ENCODE data around the gene CERK. TPM values are rescaled to one million over a fixed set of nuclear protein-coding genes. Genes with fewer than 3 reads are reported as not detected.

CERK gene
- polyA plus RNA-seq, 1 of the 3 experiments (the other 2 are of a cell fraction): 32.6 TPM

GRCh38 chr22:46774980-46775849 is 37.2 kb upstream of the CERK start:
- no peak for DNase-seq
- Histone ChIP-seq H3K9me2 (no peaks in the 10 kb centered on the region), H3K79me2 (ENCODE audit: insufficient read depth) (peaks cover 73% of the 10 kb centered on the region), H4K20me1 (ENCODE audit: insufficient read depth) (peaks cover 51% of the 10 kb centered on the region), H2AFZ (ENCODE audit: low read depth) (no peak overlapping the region), H3K4me2 (no peak overlapping the region), H3F3A (replicated peaks; ENCODE audit: insufficient read depth) (no peaks in the 10 kb centered on the region), H3K9me3 (no peaks in the 10 kb centered on the region), H3K4me1 (ENCODE audit: control insufficient read depth in 1 of 2, insufficient read depth in 2 of 2, low read depth in 1 of 2, low read length in 1 of 2) (peaks cover 2 to 4% of the 10 kb centered on the region in 2 experiments; a peak in 1 of 4 replicates), H3K27me3 (ENCODE audit: insufficient read depth) (no peaks in the 10 kb centered on the region), H3K27ac (ENCODE audit: low read depth in 2 of 2, low read length in 1 of 2) (no peak overlapping the region), H3K36me3 (replicated peaks in 1 of 2; ENCODE audit: control insufficient read depth in 1 of 2, insufficient read depth in 2 of 2, low read length in 1 of 2) (peaks cover 0 to 1% of the 10 kb centered on the region in 2 experiments), H3K9ac (no peak overlapping the region), H3K4me3 (ENCODE audit: low read depth in 2 of 2, low read length in 1 of 2) (no peak overlapping the region)
- WGBS (ENCODE audit: low lambda C conversion rate): 93% methylated on average over 18 of the region's 20 CpGs
- ChIA-PET CTCF (interaction anchor here (0.8 to 2.6 kb wide), 5 partner anchors 13 to 212 kb away, joined by 3 to 9 read pairs (median 4); partner anchors contain the start of gene TBC1D22A), POLR2A (no interaction called here)
- no peak for TF ChIP-seq ZBTB33 (IDR thresholded peaks at IDR 0.05; ENCODE audit: borderline replicate concordance, low read depth)
- TF ChIP-seq RCOR1 (IDR thresholded peaks at IDR 0.05; ENCODE audit: low read length): no peak
- TF ChIP-seq YY1 (IDR thresholded peaks at IDR 0.05; ENCODE audit: low read depth): no peak
- TF ChIP-seq ELF1 (IDR thresholded peaks at IDR 0.05): no peak
- no peak for TF ChIP-seq USF2 (IDR thresholded peaks at IDR 0.05; ENCODE audit: borderline replicate concordance, low read depth, low read length)
- TF ChIP-seq MEF2A (IDR thresholded peaks at IDR 0.05; ENCODE audit: borderline replicate concordance, low read depth): no peak
- no peak for TF ChIP-seq POLR2AphosphoS5 (IDR thresholded peaks at IDR 0.05; ENCODE audit: low read depth, low read length)
- TF ChIP-seq FOSL2 (IDR thresholded peaks at IDR 0.05; ENCODE audit: borderline replicate concordance, low read depth): no peak
- TF ChIP-seq RAD21 (IDR thresholded peaks at IDR 0.05; ENCODE audit: low read length): no peak
- no peak for TF ChIP-seq GABPA (IDR thresholded peaks at IDR 0.05; ENCODE audit: low read depth)
- TF ChIP-seq USF1 (IDR thresholded peaks at IDR 0.05; ENCODE audit: borderline replicate concordance, low read depth): no peak
- no peak for TF ChIP-seq MXI1 (IDR thresholded peaks at IDR 0.05; ENCODE audit: low read depth, low read length)
- no peak for TF ChIP-seq SMC3 (IDR thresholded peaks at IDR 0.05; ENCODE audit: low read depth, low read length)
- TF ChIP-seq RFX5 (IDR thresholded peaks at IDR 0.05; ENCODE audit: low read length): no peak
- TF ChIP-seq TCF12 (IDR thresholded peaks at IDR 0.05): no peak
- no peak for TF ChIP-seq RXRA (IDR thresholded peaks at IDR 0.05; ENCODE audit: borderline replicate concordance, low read depth)
